ENCODE data around the gene LUZP2. TPM values are rescaled to one million over a fixed set of nuclear protein-coding genes. Genes with fewer than 3 reads are reported as not detected.

The LUZP2 gene
- total RNA-seq: under 0.01 and 0.12 TPM in 2 replicates

GRCh38 chr11:24496736-24497725 lies at the start of gene LUZP2:
LUZP2 (plus strand) TSS chr11:24497053.

